DND-41 (cell line): ENCODE results near the gene JAK3.

Experiments used
- ATAC-seq: fragments of 200-7000 bp; cut with Tn5 transposase; 3 replicates; pipeline ENCODE4 v1.9.1; 2021; ENCODE audit warnings: low read depth; ENCODE audit not compliant: insufficient read depth
- DNase-seq: peaks from one replicate; pipeline ENCODE4 v3.0.0-alpha.2; 2020
- H2AFZ ChIP-seq: 2 replicates; pipeline ENCODE4 v1.6.0; 2012; ENCODE audit warnings: low read depth, low read length
- H3K27ac ChIP-seq: 2 replicates; pipeline ENCODE4 v1.5.1; 2012; ENCODE audit warnings: low read length, inconsistent platforms
- H3K27me3 ChIP-seq: fragments of 200-600 bp; sonication (generic); 2 replicates; pipeline ENCODE4 v1.6.0; 2012; ENCODE audit warnings: low read length, mild to moderate bottlenecking, inconsistent platforms; ENCODE audit not compliant: insufficient read depth, poor library complexity
- H3K36me3 ChIP-seq: 2 replicates; pipeline ENCODE4 v1.5.1; 2012; ENCODE audit warnings: low read length, inconsistent platforms; ENCODE audit not compliant: insufficient read depth
- H3K4me1 ChIP-seq: 2 replicates; pipeline ENCODE4 v1.5.1; 2012; ENCODE audit warnings: mild to moderate bottlenecking, low read length; ENCODE audit not compliant: insufficient read depth
- H3K4me2 ChIP-seq: 2 replicates; pipeline ENCODE4 v1.6.0; 2012; ENCODE audit warnings: mild to moderate bottlenecking, moderate library complexity, low read length, inconsistent platforms; ENCODE audit not compliant: insufficient read depth
- H3K4me3 ChIP-seq, 2 experiments: fragments of 200-600 bp in 1 of 2; shearing (Covaris generic) in 1 of 2; 2 replicates each; pipeline ENCODE4 v1.5.1; 2012 to 2016; ENCODE audit warnings: inconsistent platforms in 2 of 2, low read length in 2 of 2, mild to moderate bottlenecking in 2 of 2, low read depth in 1 of 2, moderate library complexity in 1 of 2
- H3K79me2 ChIP-seq: 2 replicates; pipeline ENCODE4 v1.6.0; 2012; ENCODE audit warnings: low read length, inconsistent platforms; ENCODE audit not compliant: insufficient read depth
- H3K9ac ChIP-seq: 2 replicates; pipeline ENCODE4 v1.6.0; 2012; ENCODE audit warnings: low read depth, mild to moderate bottlenecking, inconsistent platforms, low read length, moderate library complexity
- H3K9me3 ChIP-seq: 2 replicates; pipeline ENCODE4 v1.5.1; 2012; ENCODE audit warnings: low read length, moderate library complexity, mild to moderate bottlenecking, inconsistent platforms; ENCODE audit not compliant: insufficient read depth, severe bottlenecking
- H4K20me1 ChIP-seq: 2 replicates; pipeline ENCODE4 v1.6.0; 2012; ENCODE audit warnings: low read length; ENCODE audit not compliant: insufficient read depth
- EZH2 ChIP-seq: IDR thresholded peaks from 3 replicates; pipeline ENCODE4 v1.6.1; 2012; ENCODE audit warnings: borderline replicate concordance, low read depth, mild to moderate bottlenecking, moderate library complexity, low read length, inconsistent platforms; ENCODE audit not compliant: severe bottlenecking
- TF ChIP-seq, protein P1 (sequence below): IDR thresholded peaks from 2 replicates; pipeline ENCODE4 v1.5.1; 2012; ENCODE audit warnings: borderline replicate concordance, low read length, moderate library complexity, mild to moderate bottlenecking; ENCODE audit not compliant: poor library complexity, severe bottlenecking; ENCODE audit errors: extremely low read depth

JAK3 gene

DNA sequence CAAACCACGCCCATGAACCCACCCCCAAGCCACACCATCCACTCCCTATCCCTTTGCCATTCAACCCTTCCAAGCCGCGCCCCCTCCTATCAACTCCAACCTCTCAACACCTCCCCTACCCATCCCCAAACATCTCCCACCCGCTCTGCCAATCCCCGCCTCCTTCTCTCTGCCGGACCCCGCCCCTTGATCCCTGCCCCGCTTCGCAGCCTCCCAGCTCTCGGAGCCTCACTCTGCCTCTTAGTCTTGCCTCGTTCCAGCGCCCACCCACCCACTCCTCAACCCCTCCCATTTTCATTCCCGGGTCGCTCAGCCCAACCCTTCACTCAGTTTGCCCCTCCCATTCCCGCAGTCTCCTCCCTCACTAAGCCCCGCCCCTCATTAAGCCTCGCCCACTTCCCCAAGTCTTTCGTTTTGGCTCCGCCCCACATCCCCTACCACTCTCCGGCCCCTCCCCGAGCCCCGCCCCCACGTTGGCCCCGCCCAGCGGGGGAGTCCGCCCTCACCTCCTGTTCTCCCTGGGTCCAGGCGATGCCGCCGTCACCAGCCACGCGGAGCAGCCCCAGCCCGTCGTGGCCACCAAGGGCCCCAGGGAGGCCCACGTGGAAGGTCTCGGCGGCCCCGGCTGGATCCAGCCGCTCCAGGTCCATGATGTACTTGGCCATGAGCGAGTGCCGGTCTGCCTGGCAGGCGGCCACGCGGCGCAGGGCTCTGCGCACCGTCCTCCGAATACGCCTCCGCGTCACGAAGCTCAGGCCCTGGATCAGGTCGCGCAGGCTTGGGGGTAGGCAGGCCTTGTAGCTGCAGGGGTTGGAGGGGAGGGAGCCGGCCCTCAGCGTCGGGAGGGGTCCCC is 5.7 kb downstream of the JAK3 start:
- DNase-seq = peak; percentile 57
- 0 out of 2 replicates have a peak, but pooled peaks cover 3% of the 10 kb centered on the region for H3K79me2 ChIP-seq

GRCh38 chr19:17841371-17841809 is 6.4 kb downstream of the JAK3 start:
- Histone ChIP-seq H3K4me3 (no peak overlapping the region), H3K9me3 (no peaks in the 10 kb centered on the region), H4K20me1 (no peaks in the 10 kb centered on the region), H3K9ac (no peak overlapping the region), H3K36me3 (0 out of 2 replicates have a peak, but pooled peaks cover 6% of the 10 kb centered on the region), H3K79me2 (0 out of 2 replicates have a peak, but pooled peaks cover under 1% of the 10 kb centered on the region), H3K4me2 (no peak overlapping the region), H2AFZ (no peak overlapping the region), H3K27ac (no peak overlapping the region), H3K4me1 (peaks cover under 1% of the 10 kb centered on the region; the same call in 1 of the 2 replicates), H3K27me3 (no peaks in the 10 kb centered on the region)
- DNase-seq = no peak
- TF ChIP-seq, protein P1, sequence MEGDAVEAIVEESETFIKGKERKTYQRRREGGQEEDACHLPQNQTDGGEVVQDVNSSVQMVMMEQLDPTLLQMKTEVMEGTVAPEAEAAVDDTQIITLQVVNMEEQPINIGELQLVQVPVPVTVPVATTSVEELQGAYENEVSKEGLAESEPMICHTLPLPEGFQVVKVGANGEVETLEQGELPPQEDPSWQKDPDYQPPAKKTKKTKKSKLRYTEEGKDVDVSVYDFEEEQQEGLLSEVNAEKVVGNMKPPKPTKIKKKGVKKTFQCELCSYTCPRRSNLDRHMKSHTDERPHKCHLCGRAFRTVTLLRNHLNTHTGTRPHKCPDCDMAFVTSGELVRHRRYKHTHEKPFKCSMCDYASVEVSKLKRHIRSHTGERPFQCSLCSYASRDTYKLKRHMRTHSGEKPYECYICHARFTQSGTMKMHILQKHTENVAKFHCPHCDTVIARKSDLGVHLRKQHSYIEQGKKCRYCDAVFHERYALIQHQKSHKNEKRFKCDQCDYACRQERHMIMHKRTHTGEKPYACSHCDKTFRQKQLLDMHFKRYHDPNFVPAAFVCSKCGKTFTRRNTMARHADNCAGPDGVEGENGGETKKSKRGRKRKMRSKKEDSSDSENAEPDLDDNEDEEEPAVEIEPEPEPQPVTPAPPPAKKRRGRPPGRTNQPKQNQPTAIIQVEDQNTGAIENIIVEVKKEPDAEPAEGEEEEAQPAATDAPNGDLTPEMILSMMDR = no peak
- TF ChIP-seq EZH2 = no peak
- no peak for ATAC-seq

More for the DNA sequence above, 5.7 kb downstream of the JAK3 start:
- Histone ChIP-seq H4K20me1 (no peaks in the 10 kb centered on the region), H3K36me3 (0 out of 2 replicates have a peak, but pooled peaks cover 6% of the 10 kb centered on the region), H2AFZ (no peak overlapping the region), H3K4me2 (no peak overlapping the region), H3K4me1 (peaks cover 5% of the 10 kb centered on the region; the same call in 1 of the 2 replicates), H3K27me3 (no peaks in the 10 kb centered on the region), H3K9me3 (no peaks in the 10 kb centered on the region), H3K27ac (no peak overlapping the region), H3K9ac (no peak overlapping the region), H3K4me3 (no peak overlapping the region)
- TF ChIP-seq, protein P1 = no peak
- TF ChIP-seq EZH2 = no peak
- peak; percentile 58 for ATAC-seq

DNA sequence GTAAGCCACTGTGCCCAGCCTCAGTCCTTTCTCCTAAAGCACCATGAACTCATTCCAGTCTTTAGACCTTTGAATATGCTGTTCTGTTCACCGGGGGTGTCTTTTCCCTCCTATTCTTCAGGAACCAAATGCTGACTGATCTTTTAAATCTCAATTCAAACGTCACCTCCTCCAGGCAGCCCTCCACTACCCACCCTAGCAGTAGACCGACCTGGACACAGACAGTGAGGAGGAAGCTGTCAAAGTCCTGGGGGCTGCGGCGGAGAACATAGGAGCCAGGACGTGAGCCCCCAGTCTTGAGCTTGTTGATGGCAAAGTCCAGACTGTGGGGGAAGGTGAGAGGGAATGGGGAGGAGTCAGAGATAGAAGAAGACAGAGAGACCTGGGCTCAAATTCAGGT is 7.8 kb downstream of the JAK3 start:
- H3K9ac ChIP-seq = no peak overlapping the region
- no peak overlapping the region for H2AFZ ChIP-seq
- no peak for ATAC-seq
- no peaks in the 10 kb centered on the region for H4K20me1 ChIP-seq
- H3K27ac ChIP-seq = no peak overlapping the region
- H3K79me2 ChIP-seq = no peaks in the 10 kb centered on the region
- no peak overlapping the region for H3K4me3 ChIP-seq
- 0 out of 2 replicates have a peak, but pooled peaks cover 6% of the 10 kb centered on the region for H3K36me3 ChIP-seq
- H3K4me1 ChIP-seq = no peaks in the 10 kb centered on the region
- TF ChIP-seq, protein P1 = no peak
- no peak for TF ChIP-seq EZH2
- H3K27me3 ChIP-seq = no peaks in the 10 kb centered on the region
- no peaks in the 10 kb centered on the region for H3K9me3 ChIP-seq
- DNase-seq = no peak
- H3K4me2 ChIP-seq = no peak overlapping the region
